Daoy (cell line): Measurements from ENCODE around the gene WDR59. TPM values are rescaled to one million over a fixed set of nuclear protein-coding genes. Genes with fewer than 3 reads are reported as not detected.
"Not testable (repeated sequence)": the region's sequence is repeated elsewhere in the genome, so short reads cannot be mapped to it uniquely, and the experiment has no call there.

Experiments used
- DNase-seq: peaks from one replicate; pipeline ENCODE4 v3.0.0-alpha.2; 2015; ENCODE audit warnings: low read depth
- total RNA-seq: library from RNA; depleted of rRNA; stranded (reverse); fragments of >200 nt; shearing (Covaris generic); gene quantifications from 2 replicates; pipeline ENCODE4 v1.2.3, GENCODE V29; 2014; rRNA removed

The WDR59 gene
- total RNA-seq, result 3.8 and 9.4 TPM in 2 replicates

- peak; percentile 99 for DNase-seq
Observed at GRCh38 chr16:74984529-74985296, at the start of gene WDR59. WDR59 (minus strand) TSS chr16:74985123; CDS start chr16:74985017, 106 bp downstream.

GRCh38 chr16:75032655-75033054 is 47.7 kb upstream of the WDR59 start:
- no peak for DNase-seq

GRCh38 chr16:75029854-75030253 is 44.9 kb upstream of the WDR59 start:
- DNase-seq, result peak; percentile 30

GRCh38 chr16:75028544-75029135 is 43.7 kb upstream of the WDR59 start:
- no peak for DNase-seq

- DNase-seq, result no peak
Observed at GRCh38 chr16:75027520-75028300, 42.8 kb upstream of the WDR59 start.

- DNase-seq, result no peak
Observed at GRCh38 chr16:75026892-75027391, 42.0 kb upstream of the WDR59 start.

- peak; percentile 40 for DNase-seq
Observed at GRCh38 chr16:75026239-75026891, 41.4 kb upstream of the WDR59 start.

- peak; percentile 54 for DNase-seq
Observed at GRCh38 chr16:75025761-75026160, 40.8 kb upstream of the WDR59 start.

- DNase-seq, result no peak
Observed at GRCh38 chr16:75024594-75024993, 39.7 kb upstream of the WDR59 start.

GRCh38 chr16:75024182-75024581 is 39.3 kb upstream of the WDR59 start:
- DNase-seq, result no peak

GRCh38 chr16:75023009-75023408 is 38.1 kb upstream of the WDR59 start:
- DNase-seq, result no peak

- DNase-seq, result no peak
Observed at GRCh38 chr16:75022567-75022966, 37.6 kb upstream of the WDR59 start.

- no peak for DNase-seq
Observed at GRCh38 chr16:75021410-75021809, 36.5 kb upstream of the WDR59 start.

- DNase-seq, result no peak
Observed at GRCh38 chr16:75019586-75019985, 34.7 kb upstream of the WDR59 start.

- DNase-seq, result no peak
Observed at GRCh38 chr16:75019007-75019406, 34.1 kb upstream of the WDR59 start.

- no peak for DNase-seq
Observed at GRCh38 chr16:75017670-75018525, 33.0 kb upstream of the WDR59 start.

GRCh38 chr16:75016451-75017081 is 31.6 kb upstream of the WDR59 start:
- not testable (repeated sequence) for DNase-seq

GRCh38 chr16:75014318-75014717 is 29.4 kb upstream of the WDR59 start:
- no peak for DNase-seq

GRCh38 chr16:75013123-75013522 is 28.2 kb upstream of the WDR59 start:
- DNase-seq, result not testable (repeated sequence)

- DNase-seq, result peak; percentile 30
Observed at GRCh38 chr16:75012380-75013081, 27.6 kb upstream of the WDR59 start.
